GM21515 (cell line): ENCODE data around the gene NEB.
"Not testable (repeated sequence)": the region's sequence is repeated elsewhere in the genome, so short reads cannot be mapped to it uniquely, and the experiment has no call there.

Experiments
- ATAC-seq: cut with Tn5 transposase; IDR thresholded peaks from one replicate; pipeline ENCODE4 v1.9.1; 2021; ENCODE audit not compliant: unreplicated experiment

Gene NEB

GRCh38 chr2:151614606-151615306, 119.5 kb downstream of the NEB start:
- ATAC-seq = no peak

GRCh38 chr2:151614159-151614558, 120.1 kb downstream of the NEB start:
- no peak for ATAC-seq

GRCh38 chr2:151611351-151611750, 122.9 kb downstream of the NEB start:
- ATAC-seq = no peak

DNA sequence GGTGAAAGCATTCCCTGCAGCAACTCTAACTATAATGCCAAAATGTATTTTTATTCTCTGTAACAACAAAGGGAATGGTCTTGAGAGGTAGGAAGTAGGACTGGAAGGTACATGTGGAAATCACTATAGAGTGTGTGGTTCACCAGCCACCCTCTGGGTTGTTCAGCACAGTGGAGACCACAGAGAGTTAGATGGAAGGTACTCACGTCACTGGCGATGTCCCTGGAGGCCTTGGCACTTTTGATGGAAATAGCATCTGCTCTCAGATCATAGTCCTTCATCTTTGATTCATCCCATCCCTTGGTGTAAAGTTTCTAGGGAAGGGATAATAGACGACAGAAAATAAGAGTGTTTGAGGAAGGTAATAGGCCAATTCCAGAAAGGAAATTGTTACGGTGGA, 124.0 kb downstream of the NEB start:
- ATAC-seq = no peak

DNA sequence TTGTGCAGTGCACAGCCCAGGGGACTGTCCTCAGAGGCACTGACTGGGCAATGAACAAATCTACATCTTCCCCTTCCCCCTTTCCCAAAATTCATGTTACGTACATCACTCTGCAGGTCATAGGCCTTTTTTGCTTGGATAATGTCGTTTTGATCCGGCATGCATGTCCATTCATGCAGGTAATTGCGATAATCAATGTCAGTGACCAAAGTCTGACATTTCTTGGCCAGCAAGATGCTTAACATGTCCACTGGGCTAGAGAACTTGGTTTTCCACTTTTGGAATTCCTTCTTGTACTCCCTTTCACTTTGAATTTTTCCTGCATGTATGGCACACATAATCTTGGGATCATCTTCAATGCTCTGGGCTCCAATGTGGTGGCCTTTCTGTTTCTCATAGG, 124.6 kb downstream of the NEB start:
- no peak for ATAC-seq

DNA sequence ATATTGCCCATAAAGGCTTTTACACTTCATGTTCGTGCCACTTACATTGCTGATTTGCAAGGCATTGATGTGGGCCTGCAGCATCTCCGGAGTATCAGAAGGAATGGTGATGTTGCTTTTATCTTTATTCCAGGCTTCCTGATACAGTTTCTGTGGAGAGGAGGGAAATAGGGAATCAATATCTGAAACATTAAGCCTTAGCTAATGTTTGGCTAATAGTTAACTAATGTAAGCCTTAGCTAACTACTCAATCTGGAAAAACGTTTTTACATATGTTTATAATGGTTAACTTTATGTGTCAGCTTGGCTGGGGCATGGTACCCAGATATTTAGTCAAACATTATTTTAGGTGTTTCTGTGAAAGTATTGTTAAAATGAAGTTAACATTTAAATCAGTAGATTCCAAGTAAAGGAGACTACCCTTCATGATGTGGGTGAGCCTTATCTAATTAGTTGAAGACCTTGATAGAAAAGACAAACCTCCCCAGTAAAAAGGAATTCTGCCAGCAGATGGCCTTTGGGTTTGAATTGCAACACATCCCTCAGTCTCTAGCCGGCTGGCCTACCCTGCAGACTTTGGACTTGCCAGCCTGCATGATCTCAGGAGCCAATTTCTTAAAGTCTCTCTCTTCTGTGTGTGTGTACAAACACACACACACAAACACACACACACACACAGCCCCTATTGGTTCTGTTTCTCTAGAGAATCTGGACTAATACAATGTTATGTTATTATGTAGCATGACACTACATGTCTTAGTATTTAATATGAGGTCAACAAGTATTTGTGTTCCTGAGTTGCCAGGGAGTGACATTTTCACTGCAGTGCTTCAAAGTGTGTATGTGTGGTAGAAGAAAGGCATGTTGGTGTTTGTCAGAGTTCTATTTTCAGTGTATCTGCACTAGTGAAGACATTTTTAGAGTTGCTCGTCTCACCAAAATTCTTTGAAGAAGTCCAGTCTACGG, 126.5 kb downstream of the NEB start:
- ATAC-seq = not testable (repeated sequence)

DNA sequence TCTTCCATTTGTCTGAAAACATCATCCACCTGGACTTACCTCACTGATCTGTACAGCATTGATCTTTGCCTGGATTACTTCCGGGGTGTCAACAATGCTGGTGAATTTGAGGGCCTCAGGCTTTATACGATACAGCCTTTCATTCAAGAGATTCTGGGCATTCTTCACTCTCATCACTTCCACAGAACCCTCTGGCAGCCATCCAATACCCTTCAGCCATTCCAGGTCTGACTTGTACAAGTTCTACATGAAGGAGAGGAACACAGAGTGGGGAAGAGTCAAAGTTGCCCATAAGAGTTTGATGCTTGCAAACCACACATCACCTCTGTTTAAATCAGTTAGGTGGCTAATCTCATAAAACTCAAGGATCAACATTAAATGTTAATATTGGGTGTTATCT, 130.7 kb downstream of the NEB start:
- ATAC-seq = not testable (repeated sequence)

GRCh38 chr2:151602402-151602801, 131.9 kb downstream of the NEB start:
- not testable (repeated sequence) for ATAC-seq

- not testable (repeated sequence) for ATAC-seq
Observed at GRCh38 chr2:151601803-151602202, 132.5 kb downstream of the NEB start.

GRCh38 chr2:151596903-151597608, 137.2 kb downstream of the NEB start:
- not testable (repeated sequence) for ATAC-seq

DNA sequence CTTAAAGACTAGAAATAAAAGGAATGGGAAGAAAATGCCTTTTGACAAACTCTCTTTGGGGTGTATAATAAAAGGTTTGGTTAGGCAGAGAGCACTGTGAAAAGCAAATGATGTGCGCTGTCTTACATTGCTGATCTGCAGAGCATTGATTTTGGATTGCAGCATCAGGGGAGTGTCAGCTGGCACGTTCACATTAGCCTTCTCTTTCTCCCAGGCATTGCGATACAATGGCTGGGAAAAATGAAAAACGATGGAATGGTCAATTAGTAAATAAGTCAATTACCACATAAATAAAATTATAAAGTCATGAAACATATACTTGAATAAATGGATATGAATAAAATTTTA, 142.4 kb downstream of the NEB start:
- not testable (repeated sequence) for ATAC-seq

DNA sequence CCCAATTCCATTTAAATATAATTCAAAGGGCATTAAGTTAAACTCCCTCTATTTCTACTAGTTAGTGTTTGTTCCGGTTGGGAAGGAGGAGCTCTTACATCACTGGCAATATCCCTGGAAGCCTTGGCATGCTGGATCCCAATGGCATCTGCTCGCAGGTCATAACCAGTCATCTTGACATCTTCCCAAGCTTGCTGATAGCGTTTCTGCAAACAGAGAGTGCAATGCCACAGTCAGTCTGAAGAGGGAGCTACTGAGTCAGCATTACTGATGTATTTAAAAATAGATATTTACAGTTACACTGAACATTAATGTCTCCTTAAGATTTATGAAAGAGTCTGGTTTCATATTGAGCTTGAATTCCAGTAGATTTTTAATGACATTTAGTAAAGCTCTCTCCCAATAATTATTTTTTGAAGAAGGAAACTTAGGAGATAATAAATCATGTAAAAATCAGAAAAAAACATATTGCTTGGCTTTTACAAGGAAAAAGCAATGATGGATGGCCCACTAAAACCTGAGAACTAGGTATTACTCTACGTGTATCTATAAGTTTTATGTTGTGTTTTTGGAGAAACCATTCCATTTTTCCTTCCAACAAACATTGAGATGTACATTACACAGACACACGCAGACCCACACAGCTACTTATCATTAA, 142.9 kb downstream of the NEB start:
- not testable (repeated sequence) for ATAC-seq

DNA sequence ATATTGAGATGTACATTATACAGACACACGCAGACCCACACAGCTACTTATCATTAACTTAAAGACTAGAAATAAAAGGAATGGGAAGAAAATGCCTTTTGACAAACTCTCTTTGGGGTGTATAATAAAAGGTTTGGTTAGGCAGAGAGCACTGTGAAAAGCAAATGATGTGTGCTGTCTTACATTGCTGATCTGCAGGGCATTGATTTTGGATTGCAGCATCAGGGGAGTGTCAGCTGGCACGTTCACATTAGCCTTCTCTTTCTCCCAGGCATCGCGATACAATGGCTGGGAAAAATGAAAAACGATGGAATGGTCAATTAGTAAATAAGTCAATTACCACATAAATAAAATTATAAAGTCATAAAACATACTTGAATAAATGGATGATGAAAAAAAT, 153.0 kb downstream of the NEB start:
- ATAC-seq = not testable (repeated sequence)

DNA sequence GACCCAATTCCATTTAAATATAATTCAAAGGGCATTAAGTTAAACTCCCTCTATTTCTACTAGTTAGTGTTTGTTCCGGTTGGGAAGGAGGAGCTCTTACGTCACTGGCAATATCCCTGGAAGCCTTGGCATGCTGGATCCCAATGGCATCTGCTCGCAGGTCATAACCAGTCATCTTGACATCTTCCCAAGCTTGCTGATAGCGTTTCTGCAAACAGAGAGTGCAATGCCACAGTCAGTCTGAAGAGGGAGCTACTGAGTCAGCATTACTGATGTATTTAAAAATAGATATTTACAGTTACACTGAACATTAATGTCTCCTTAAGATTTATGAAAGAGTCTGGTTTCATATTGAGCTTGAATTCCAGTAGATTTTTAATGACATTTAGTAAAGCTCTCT, 153.6 kb downstream of the NEB start:
- ATAC-seq = not testable (repeated sequence)

- ATAC-seq = no peak
Observed at GRCh38 chr2:151577116-151577515, 157.2 kb downstream of the NEB start.

DNA sequence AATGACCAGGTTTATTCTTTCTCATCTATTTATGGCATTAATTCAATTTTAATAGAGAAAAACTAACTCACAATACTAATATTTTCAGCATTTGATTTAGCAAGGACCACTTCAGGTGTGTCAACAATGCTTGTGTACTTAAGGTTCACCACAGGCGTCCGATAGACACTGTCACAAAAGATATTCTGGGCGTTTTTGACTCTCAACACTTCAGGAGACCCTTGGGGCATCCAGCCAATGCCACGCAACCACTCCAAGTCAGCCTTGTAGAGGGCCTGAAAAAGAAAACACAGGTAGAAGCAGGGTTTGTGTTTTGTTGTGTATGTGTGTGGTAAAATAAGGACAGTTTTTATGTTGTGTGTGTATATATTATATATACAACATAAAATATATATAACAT, 158.2 kb downstream of the NEB start:
- no peak for ATAC-seq

DNA sequence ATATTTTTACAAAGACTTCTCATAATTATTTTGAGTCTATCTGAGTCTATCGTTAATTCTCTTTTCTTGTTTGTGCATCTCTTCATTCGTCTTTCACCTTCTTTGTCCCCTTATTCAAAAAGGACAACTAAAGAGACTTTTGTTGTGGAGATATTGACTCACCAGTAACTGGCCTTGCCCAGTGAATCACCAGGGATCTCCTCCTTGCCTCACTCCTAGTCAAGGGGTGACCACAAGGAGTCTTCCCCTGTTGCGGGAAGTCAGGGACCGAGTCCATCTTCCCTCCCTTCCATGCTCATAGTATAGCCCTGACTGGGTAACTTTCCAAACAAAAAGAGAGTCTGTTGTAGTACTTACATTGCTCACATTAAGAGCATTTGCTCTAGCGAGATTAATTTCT, 158.9 kb downstream of the NEB start:
- ATAC-seq = no peak

DNA sequence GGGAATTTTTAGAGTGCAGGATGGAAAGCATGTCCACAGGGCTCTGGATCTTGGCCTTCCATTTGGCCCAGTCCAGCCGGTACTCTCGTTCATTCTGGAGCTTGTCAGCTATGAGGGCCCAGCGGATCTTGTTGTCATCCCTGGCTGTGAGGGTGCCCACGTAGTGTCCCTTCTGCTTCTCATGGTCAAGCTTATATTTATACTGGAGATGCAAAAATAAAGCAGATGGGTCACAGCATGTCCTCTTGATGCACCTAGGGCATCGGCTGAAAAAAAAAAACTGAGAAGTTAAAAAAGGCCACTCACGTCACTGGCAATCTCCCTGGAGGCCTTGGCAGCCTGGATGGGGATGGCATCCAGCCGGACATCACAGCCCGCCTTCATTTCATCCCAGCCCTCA, 164.1 kb downstream of the NEB start:
- ATAC-seq = no peak

DNA sequence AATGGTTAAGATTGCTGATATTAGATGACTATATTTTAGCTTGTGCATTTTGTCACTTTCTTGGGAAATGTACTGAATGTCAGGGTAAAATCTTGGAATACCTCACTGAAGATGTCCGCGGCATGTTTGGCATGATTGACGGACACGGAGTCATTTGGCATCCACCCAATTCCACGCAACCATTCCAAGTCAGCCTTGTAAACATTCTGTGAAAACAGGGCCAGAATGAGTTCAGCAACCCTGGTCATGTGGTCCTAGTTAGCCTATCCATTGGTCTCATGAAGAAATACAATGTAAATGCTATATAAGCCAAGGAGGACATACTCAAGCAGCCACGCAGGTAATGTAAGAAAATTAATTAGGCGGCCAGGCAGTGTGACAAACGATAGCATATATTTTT, 165.1 kb downstream of the NEB start:
- no peak for ATAC-seq

DNA sequence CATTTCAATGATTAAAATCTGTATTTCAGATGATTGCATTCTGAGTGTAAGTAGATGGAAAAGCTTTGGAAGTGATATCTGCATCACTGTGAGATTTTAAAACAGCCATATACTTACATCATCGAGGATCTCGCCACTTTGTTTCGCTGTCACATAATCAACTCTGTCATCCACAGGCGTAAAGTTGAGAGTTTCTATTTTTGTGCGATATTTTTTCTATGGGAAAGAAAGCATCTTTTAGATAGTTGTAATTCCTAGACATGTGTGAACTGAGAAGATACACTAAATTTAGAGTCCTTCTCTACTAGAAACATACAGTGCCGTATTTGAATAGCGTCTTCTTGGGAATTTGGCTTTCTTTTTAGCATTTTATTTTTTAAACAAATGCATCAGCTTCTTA, 165.8 kb downstream of the NEB start:
- ATAC-seq = no peak

DNA sequence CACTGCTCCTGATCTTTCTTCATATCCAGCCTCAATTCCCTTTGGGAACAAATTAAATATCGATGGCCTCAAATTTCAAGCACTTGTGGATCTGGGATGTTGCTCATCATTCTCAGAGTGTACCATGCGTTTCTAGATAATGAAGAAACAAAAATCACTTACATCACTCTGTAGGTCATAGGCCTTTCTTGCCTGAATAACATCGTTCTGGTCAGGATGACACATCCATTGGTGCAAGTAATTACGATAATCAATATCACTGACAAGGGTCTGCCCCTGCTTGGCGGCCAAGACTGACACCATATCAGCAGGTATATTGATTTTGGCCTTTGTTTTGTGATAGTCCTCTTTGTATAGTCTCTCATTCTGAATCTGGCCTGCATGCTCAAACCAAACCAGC, 167.3 kb downstream of the NEB start:
- no peak for ATAC-seq
